Neural cell (in vitro differentiated cells): Measurements from ENCODE around the gene SZT2.

Source experiments
- CTCF ChIP-seq: fragments of 450-650 bp; IDR thresholded peaks from 2 replicates; pipeline ENCODE4 v1.5.1; 2014; ENCODE audit warnings: antibody characterized with exemption, mild to moderate bottlenecking, moderate library complexity; ENCODE audit not compliant: poor library complexity, severe bottlenecking
- EP300 ChIP-seq: fragments of 450-650 bp; conservative IDR thresholded peaks from 2 replicates; pipeline ENCODE4 v1.6.1; 2014; ENCODE audit warnings: antibody characterized with exemption, mild to moderate bottlenecking, moderate library complexity; ENCODE audit not compliant: poor library complexity, severe bottlenecking
- EZH2 ChIP-seq: fragments of 200-600, 300-800 bp; shearing (Covaris generic), sonication (generic); IDR thresholded peaks from 2 replicates; pipeline ENCODE4 v1.6.1; 2014; ENCODE audit warnings: antibody characterized with exemption, low read length, borderline replicate concordance, mild to moderate bottlenecking; ENCODE audit not compliant: insufficient read depth, poor library complexity, severe bottlenecking
- MXI1 ChIP-seq: fragments of 450-650 bp; conservative IDR thresholded peaks from 2 replicates; pipeline ENCODE4 v1.6.1; 2014; ENCODE audit warnings: antibody characterized with exemption, mild to moderate bottlenecking; ENCODE audit not compliant: poor library complexity, severe bottlenecking
- POLR2AphosphoS5 ChIP-seq: IDR thresholded peaks from 2 replicates; pipeline ENCODE4 v1.6.1; 2012
- RAD21 ChIP-seq: fragments of 450-650 bp; conservative IDR thresholded peaks from 2 replicates; pipeline ENCODE4 v1.6.1; 2014; ENCODE audit warnings: antibody characterized with exemption, mild to moderate bottlenecking, moderate library complexity
- REST ChIP-seq: IDR thresholded peaks from 2 replicates; pipeline ENCODE4 v1.6.1; 2012; ENCODE audit warnings: borderline replicate concordance
- SMC3 ChIP-seq: fragments of 450-650 bp; conservative IDR thresholded peaks from 2 replicates; pipeline ENCODE4 v1.6.1; 2014; ENCODE audit warnings: antibody characterized with exemption, mild to moderate bottlenecking, moderate library complexity; ENCODE audit not compliant: poor library complexity
- TAF1 ChIP-seq: IDR thresholded peaks from 2 replicates; pipeline ENCODE4 v1.6.1; 2012; ENCODE audit warnings: low read depth

GRCh38 chr1:43437031-43437973, 47.6 kb downstream of the SZT2 start:
- TF ChIP-seq EZH2: no peak
- TF ChIP-seq CTCF: no peak
- TF ChIP-seq TAF1: no peak
- no peak for TF ChIP-seq MXI1
- TF ChIP-seq EP300: no peak
- no peak for TF ChIP-seq RAD21
- TF ChIP-seq SMC3: no peak
- no peak for TF ChIP-seq POLR2AphosphoS5
- no peak for TF ChIP-seq REST
